GM19397 (cell line): ENCODE results near the gene SAMD4A.

Source experiments
- ATAC-seq: cut with Tn5 transposase; IDR thresholded peaks from one replicate; pipeline ENCODE4 v1.9.1; 2021; ENCODE audit warnings: mild to moderate bottlenecking, moderate library complexity; ENCODE audit not compliant: unreplicated experiment

SAMD4A gene

GRCh38 chr14:54652188-54652587 is 85.3 kb downstream of the SAMD4A start:
- ATAC-seq = no peak

GRCh38 chr14:54652605-54653052 is 85.7 kb downstream of the SAMD4A start:
- no peak for ATAC-seq

- ATAC-seq = no peak
Measured at GRCh38 chr14:54653712-54654469, 87.0 kb downstream of the SAMD4A start.

GRCh38 chr14:54654605-54655004 is 87.7 kb downstream of the SAMD4A start:
- ATAC-seq = no peak

GRCh38 chr14:54658836-54659235 is 91.9 kb downstream of the SAMD4A start:
- no peak for ATAC-seq

GRCh38 chr14:54659365-54659764 is 92.4 kb downstream of the SAMD4A start:
- ATAC-seq = no peak

GRCh38 chr14:54660604-54661111 is 93.7 kb downstream of the SAMD4A start:
- no peak for ATAC-seq

- no peak for ATAC-seq
Measured at GRCh38 chr14:54662491-54663133, 95.7 kb downstream of the SAMD4A start.

GRCh38 chr14:54664961-54665360 is 98.0 kb downstream of the SAMD4A start:
- ATAC-seq = no peak

- ATAC-seq = no peak
Measured at GRCh38 chr14:54665946-54666345, 99.0 kb downstream of the SAMD4A start.

GRCh38 chr14:54667026-54667744 is 100.3 kb downstream of the SAMD4A start:
- no peak for ATAC-seq

- ATAC-seq = no peak
Measured at GRCh38 chr14:54667764-54668163, 100.8 kb downstream of the SAMD4A start.

- ATAC-seq = no peak
Measured at GRCh38 chr14:54669721-54670561, 103.0 kb downstream of the SAMD4A start.

GRCh38 chr14:54671537-54671936 is 104.6 kb downstream of the SAMD4A start:
- no peak for ATAC-seq

- no peak for ATAC-seq
Measured at GRCh38 chr14:54672181-54672580, 105.3 kb downstream of the SAMD4A start.

- no peak for ATAC-seq
Measured at GRCh38 chr14:54672688-54673087, 105.8 kb downstream of the SAMD4A start.

GRCh38 chr14:54673193-54674045 is 106.5 kb downstream of the SAMD4A start:
- no peak for ATAC-seq

- ATAC-seq = no peak
Measured at GRCh38 chr14:54674046-54674741, 107.3 kb downstream of the SAMD4A start.
